Measurements from ENCODE around the gene FAT1. TPM values are rescaled to one million over a fixed set of nuclear protein-coding genes. Genes with fewer than 3 reads are reported as not detected.
A peak's percentile ranks its signal among the peaks of the same experiment; 100 is the strongest.

FAT1 gene
- total RNA-seq, 4 donors from 2014 or later, result 21.0 to 109 (median 76.4) TPM

GRCh38 chr4:186684889-186685309 is 38.8 kb downstream of the FAT1 start:
- Histone ChIP-seq H3K9me3 (no peaks in the 10 kb centered on the region), H3K4me1 (no peaks in the 10 kb centered on the region), H3K4me3 (no peak overlapping the region), H3K27me3 (no peaks in the 10 kb centered on the region), H3K36me3 (no peaks in the 10 kb centered on the region), H3K27ac (peak overlapping the region in 3 of 4 donors; percentile 30 to 35 (median 31))
- TF ChIP-seq POLR2A (IDR thresholded peaks at IDR 0.05) (no peak), CTCF (IDR thresholded peaks at IDR 0.05) (no peak)
- intact Hi-C loops (cut with DNase I), result no loop called here
- 75 to 76% methylated on average over 5 of the region's 5 CpGs for WGBS, 2 donors
- DNase-seq, result no peak

DNA sequence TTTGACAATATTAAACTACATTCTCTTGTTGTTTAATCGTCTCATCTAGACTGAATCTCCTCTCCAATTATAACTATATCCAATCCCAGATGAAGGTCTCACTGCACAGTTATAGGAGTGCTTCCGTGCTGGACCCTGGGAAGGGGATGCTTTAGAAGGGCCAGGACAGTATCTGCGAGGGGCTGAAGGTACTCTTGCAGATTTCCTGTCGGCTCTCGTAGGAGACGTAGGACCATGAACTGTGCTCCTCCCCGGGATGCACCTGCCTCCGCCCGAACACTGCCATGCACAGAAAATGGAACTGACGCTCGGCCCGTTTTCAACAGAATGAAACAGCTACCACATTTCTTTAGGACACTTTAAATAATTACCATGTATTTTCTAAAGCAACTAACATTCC is 39.4 kb downstream of the FAT1 start:
- 56 to 81% methylated on average over 11 to 12 of the region's 12 CpGs for WGBS, 2 donors
- Histone ChIP-seq H3K9me3 (no peaks in the 10 kb centered on the region), H3K27me3 (no peaks in the 10 kb centered on the region), H3K4me3 (no peak overlapping the region), H3K27ac (peak overlapping the region in 3 of 4 donors; percentile 2 to 35 (median 30)), H3K36me3 (no peaks in the 10 kb centered on the region), H3K4me1 (no peaks in the 10 kb centered on the region)
- no peak for DNase-seq
- intact Hi-C loops (cut with DNase I), result no loop called here
- TF ChIP-seq CTCF (IDR thresholded peaks at IDR 0.05), result no peak
- TF ChIP-seq POLR2A (IDR thresholded peaks at IDR 0.05), result no peak

GRCh38 chr4:186680641-186681040 is 43.0 kb downstream of the FAT1 start:
- H3K36me3 ChIP-seq, result no peaks in the 10 kb centered on the region
- H3K4me1 ChIP-seq, result peaks cover 0 to 14% (median 5%) of the 10 kb centered on the region in 3 donors
- 78 to 82% methylated on average over 6 of the region's 6 CpGs for WGBS, 2 donors
- DNase-seq, result no peak
- no peaks in the 10 kb centered on the region for H3K27me3 ChIP-seq
- intact Hi-C loops (cut with DNase I), result no loop called here
- no peaks in the 10 kb centered on the region for H3K9me3 ChIP-seq
- TF ChIP-seq CTCF (IDR thresholded peaks at IDR 0.05) (no peak), POLR2A (IDR thresholded peaks at IDR 0.05) (no peak)
- H3K27ac ChIP-seq, result no peak overlapping the region
- no peak overlapping the region for H3K4me3 ChIP-seq

- peaks cover 0 to 14% (median 5%) of the 10 kb centered on the region in 3 donors for H3K4me1 ChIP-seq
- H3K36me3 ChIP-seq, result no peaks in the 10 kb centered on the region
- H3K27me3 ChIP-seq, result no peaks in the 10 kb centered on the region
- H3K9me3 ChIP-seq, result no peaks in the 10 kb centered on the region
- peak overlapping the region in 2 of 4 donors; percentile 44 to 60 for H3K27ac ChIP-seq
- H3K4me3 ChIP-seq, result no peak overlapping the region
- TF ChIP-seq POLR2A (IDR thresholded peaks at IDR 0.05) (no peak), CTCF (IDR thresholded peaks at IDR 0.05) (no peak)
- no peak for DNase-seq
- intact Hi-C loops (cut with DNase I), result no loop called here
- 40 to 64% methylated on average over 1 of the region's 1 CpG for WGBS, 2 donors
These were observed 47.0 kb downstream of the FAT1 start for GRCh38 chr4:186676531-186677161.

- TF ChIP-seq CTCF (IDR thresholded peaks at IDR 0.05) (no peak), POLR2A (IDR thresholded peaks at IDR 0.05) (no peak)
- 34% methylated on average over 5 of the region's 5 CpGs for WGBS, 2 donors
- H3K36me3 ChIP-seq, result no peaks in the 10 kb centered on the region
- H3K4me3 ChIP-seq, result no peak overlapping the region
- H3K27ac ChIP-seq, result no peak overlapping the region
- H3K27me3 ChIP-seq, result no peaks in the 10 kb centered on the region
- DNase-seq, result no peak
- intact Hi-C loops (cut with DNase I), result no loop called here
- H3K9me3 ChIP-seq, result no peaks in the 10 kb centered on the region
- peaks cover 0 to 13% (median 0%) of the 10 kb centered on the region in 3 donors for H3K4me1 ChIP-seq
These were observed 53.9 kb downstream of the FAT1 start for GRCh38 chr4:186669735-186670134.

Data from esophagus squamous epithelium (tissue), 5 donors.